Left colon (tissue), 2 donors: ENCODE results near the gene CRTC1. TPM values are rescaled to one million over a fixed set of nuclear protein-coding genes. Genes with fewer than 3 reads are reported as not detected.
"Not testable (repeated sequence)": the region's sequence is repeated elsewhere in the genome, so short reads cannot be mapped to it uniquely, and the experiment has no call there.

ENCODE experiments used
- ATAC-seq: fragments of 200-7000 bp; cut with Tn5 transposase; one replicate; pipeline ENCODE4 v1.9.1; 2020; ENCODE audit warnings: mild to moderate bottlenecking, moderate library complexity
- DNase-seq, 2 donors: peaks; one replicate each; pipeline ENCODE4 v3.0.0-alpha.2; 2020
- intact Hi-C, 2 donors: fragments of 100-400 bp; cut with DNase I in 1 of 2; cut with micrococcal nuclease in 1 of 2; formaldehyde crosslinking; loops; one replicate each; pipeline versions ENCODE4 v1.11.2 to v1.14.0; 2022; cut with DNase I, micrococcal nuclease
- total RNA-seq, 2 donors: library from RNA; stranded (reverse); fragmentation: NEBNext Ultra II Directional; extraction: Animal tissue kit (Norgen Biotek cat#: 25700); gene quantifications; one replicate each; pipeline ENCODE4 v1.2.1, GENCODE V29; 2021
- donor health status: DM: no; HTN: no; CAD: no.
- donor health status: DM: yes; HTN: yes; CAD: no.

The CRTC1 gene
- total RNA-seq, 2 donors from 2014 or later = 10.2 TPM

DNA sequence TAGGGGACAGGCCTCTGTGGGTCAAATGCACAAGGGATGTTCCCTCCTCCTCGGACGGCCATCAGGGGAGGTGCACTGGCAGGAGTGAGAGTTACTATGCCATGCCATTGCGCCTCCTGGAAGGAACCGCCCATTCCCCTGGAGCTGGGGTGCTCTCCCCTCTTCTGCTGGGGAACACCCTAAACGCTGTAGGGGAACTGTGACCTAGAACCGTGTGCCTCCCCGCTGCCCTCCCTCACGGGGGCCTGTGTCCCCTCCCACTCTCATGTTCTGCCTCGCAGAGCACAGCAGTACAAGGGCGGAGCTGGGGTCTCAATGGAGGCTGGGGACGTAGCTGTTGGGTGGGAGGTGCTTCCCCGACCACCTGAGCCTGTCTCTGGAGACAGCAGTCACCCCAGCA, 17.2 kb upstream of the CRTC1 start:
- intact Hi-C loops = no loop called here
- ATAC-seq (no peak), DNase-seq (no peak)

DNA sequence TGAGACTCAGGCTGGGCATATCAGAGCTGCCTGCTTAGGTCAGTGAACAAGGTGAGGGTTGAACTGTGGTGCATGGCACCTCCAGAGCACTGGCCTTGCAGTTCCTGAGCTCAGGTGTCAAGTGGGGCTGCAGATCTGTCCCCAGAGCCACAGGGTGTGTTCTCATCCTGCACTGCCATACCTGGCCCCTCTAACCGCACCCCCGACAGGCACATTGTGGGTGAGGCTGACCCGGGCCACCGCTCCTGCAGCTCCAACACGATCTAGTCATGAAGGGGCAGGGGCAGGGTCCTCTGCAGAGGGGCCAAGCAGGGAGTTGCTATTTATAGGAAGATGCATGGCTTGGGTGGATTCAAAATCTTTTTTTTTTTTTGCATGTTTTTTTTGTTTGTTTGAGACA, 16.7 kb upstream of the CRTC1 start:
- ATAC-seq (no peak), DNase-seq (no peak)
- intact Hi-C loops = no loop called here

DNA sequence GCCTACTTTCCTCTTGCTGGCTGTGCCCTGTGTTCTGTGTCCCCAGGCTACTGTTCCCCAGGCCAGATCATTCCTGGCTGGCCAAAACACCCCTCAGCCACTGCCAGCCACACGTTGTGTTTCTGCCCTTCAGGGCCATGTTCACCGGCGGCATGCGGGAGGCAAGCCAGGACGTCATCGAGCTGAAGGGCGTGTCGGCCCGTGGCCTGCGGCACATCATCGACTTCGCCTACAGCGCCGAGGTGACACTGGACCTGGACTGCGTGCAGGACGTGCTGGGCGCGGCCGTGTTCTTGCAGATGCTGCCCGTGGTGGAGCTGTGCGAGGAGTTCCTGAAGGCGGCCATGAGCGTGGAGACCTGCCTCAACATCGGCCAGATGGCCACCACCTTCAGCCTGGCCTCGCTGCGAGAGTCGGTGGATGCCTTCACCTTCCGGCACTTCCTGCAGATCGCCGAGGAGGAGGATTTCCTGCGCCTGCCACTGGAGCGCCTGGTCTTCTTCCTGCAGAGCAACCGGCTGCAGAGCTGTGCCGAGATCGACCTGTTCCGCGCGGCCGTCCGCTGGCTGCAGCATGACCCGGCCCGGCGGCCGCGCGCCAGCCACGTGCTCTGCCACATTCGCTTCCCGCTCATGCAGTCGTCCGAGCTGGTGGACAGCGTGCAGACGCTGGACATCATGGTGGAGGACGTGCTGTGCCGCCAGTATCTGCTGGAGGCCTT, 15.8 kb upstream of the CRTC1 start:
- DNase-seq = no peak
- intact Hi-C loops = no loop called here

DNA sequence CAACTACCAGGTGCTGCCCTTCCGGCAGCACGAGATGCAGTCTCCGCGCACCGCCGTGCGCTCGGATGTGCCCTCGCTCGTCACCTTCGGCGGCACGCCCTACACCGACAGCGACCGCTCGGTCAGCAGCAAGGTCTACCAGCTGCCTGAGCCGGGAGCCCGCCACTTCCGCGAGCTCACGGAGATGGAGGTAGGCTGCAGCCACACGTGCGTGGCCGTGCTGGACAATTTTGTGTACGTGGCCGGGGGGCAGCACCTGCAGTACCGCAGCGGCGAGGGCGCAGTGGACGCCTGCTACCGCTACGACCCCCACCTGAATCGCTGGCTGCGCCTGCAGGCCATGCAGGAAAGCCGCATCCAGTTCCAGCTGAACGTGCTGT, 15.2 kb upstream of the CRTC1 start:
- no peak for ATAC-seq
- intact Hi-C loops = no loop called here
- no peak for DNase-seq

More for the DNA sequence above, 15.8 kb upstream of the CRTC1 start:
- no peak for ATAC-seq

DNA sequence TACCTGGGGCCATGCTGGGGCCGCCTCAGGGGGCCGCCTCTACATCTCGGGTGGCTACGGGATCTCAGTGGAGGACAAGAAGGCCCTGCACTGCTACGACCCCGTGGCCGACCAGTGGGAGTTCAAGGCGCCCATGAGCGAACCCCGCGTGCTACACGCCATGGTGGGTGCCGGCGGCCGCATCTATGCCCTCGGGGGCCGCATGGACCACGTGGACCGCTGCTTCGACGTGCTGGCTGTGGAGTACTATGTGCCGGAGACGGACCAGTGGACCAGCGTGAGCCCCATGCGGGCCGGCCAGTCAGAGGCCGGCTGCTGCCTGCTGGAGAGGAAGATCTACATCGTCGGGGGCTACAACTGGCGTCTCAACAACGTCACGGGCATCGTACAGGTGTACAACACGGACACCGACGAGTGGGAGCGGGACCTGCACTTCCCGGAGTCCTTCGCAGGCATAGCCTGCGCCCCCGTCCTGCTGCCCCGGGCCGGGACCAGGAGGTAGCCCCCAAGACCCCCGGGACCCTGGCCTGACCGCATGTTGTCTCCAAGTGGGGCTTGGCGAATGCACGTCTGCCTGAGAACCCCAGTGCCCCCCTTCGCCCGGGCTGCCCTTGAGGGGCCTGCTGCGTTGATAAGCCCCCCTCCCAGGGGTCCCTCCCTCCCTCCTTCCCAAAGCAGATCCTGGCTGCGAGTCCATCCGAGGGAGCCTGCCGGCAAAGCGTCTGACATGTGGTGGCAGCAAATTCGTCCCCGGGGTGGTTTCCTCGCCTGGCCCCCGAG, 14.5 kb upstream of the CRTC1 start:
- ATAC-seq = no peak
- intact Hi-C loops = no loop called here
- no peak for DNase-seq

DNA sequence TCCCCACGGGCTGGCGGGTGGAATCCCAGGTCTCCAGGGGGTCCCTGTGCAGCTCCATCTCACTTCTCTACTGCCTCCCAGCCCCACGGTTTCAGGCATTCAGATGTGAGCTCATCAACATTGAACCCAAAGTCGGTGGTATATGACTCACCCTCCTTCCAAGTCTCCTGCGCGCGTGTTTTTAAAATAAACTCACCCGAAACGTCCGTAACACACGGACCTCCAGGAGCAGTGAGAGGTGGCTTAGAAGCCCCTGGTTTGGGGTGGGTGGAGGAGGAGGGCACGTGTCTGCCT, 14.0 kb upstream of the CRTC1 start:
- intact Hi-C loops = no loop called here
- DNase-seq = no peak

DNA sequence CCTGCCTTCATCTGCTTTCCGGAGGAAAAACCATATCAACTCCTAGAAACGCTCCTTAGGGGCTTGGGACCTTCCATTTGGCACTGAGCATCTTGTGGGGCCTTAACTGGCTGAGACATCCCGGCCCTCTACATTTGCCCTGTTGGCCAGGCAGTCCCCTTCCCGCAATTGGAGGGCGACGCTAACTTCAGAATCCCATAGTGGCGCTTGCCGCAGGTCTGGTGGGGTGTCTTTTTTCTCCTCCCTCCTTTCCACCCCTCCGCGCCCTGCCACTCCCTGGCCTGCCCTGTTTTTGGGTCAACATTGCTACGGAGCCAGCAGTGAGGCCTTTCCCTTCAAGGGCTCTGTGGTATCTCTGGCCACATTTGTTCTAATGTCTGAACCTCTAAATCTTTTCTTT, 13.6 kb upstream of the CRTC1 start:
- intact Hi-C loops = no loop called here
- DNase-seq = no peak
- ATAC-seq = no peak

More for the DNA sequence above, 14.0 kb upstream of the CRTC1 start:
- ATAC-seq = no peak

DNA sequence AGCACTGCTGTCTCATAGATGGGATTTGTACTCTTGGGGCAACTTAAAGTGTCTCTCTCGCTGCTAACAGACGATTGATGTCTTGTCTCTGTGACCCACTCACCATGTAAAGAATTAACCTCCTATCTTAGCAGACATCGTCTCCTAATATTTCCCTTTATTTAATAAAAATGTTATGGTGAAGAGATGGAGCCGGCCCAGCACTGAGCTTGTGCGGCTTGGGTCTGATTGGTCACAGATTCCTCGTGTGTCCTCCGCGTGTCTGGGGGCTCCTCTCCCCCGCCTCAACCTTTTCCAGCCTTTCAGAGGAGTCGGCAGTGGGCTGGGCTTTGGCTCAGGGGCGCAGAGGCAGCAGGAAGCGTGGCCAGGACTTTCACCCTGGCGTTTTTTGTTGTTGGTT, 13.2 kb upstream of the CRTC1 start:
- no peak for ATAC-seq

DNA sequence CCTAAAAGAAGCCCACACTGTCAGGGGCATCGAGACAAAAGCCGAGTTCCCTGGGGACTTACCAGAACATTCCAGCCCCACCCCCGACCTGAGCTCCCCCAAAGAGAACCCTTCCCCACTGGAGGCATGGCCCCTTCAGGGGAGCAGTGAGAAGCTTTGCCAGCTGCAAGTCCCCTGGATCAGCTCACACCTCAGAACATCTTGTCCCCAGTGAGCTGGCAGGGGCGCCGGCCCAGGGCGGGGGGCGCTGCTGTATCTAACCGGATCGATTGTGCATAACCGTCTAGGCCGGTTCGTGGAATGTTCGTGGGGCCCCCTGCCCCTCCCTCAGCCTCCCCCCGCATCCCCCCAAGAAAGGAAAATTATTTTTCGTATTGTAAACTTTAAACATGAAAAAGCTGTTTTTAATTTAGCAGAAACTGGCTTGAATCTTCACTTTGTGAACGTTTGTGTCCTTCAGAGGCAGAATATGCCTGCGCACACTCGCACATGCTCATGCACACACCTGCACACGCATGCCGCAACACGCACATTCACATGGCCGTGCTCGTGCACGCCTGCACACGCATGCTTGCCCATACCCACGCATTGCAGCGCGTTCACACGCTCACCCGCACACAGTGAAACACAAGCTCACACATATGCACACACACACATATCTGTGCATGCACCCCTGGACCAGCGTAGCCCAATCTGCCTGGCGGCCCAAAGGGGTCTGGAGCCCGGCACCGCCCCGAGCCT, 12.0 kb upstream of the CRTC1 start:
- intact Hi-C loops = no loop called here
- ATAC-seq (no peak), DNase-seq (no peak)

More for the DNA sequence above, 13.2 kb upstream of the CRTC1 start:
- intact Hi-C loops = no loop called here
- no peak for DNase-seq

DNA sequence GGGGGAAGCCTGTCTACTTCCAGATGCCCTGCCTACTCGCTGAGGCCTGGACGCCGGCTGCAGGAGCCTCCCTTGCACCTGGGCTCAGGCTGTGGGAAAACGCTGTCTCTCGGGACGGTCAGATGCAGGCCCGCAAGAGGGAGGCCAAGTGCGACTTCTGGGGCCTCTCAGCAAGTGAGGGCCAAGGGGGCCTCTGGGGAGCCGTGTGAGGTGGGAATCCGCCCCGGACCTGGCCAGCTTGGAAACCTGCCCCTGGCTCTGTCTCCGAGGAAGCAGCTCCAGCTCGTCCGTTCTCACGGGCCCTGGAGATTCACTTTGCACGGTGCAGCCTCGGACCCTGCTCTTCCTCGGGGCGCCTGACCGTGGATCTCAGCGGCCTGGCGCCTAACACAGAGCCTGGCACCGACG, 11.4 kb upstream of the CRTC1 start:
- intact Hi-C loops = no loop called here
- ATAC-seq (no peak), DNase-seq (no peak)

DNA sequence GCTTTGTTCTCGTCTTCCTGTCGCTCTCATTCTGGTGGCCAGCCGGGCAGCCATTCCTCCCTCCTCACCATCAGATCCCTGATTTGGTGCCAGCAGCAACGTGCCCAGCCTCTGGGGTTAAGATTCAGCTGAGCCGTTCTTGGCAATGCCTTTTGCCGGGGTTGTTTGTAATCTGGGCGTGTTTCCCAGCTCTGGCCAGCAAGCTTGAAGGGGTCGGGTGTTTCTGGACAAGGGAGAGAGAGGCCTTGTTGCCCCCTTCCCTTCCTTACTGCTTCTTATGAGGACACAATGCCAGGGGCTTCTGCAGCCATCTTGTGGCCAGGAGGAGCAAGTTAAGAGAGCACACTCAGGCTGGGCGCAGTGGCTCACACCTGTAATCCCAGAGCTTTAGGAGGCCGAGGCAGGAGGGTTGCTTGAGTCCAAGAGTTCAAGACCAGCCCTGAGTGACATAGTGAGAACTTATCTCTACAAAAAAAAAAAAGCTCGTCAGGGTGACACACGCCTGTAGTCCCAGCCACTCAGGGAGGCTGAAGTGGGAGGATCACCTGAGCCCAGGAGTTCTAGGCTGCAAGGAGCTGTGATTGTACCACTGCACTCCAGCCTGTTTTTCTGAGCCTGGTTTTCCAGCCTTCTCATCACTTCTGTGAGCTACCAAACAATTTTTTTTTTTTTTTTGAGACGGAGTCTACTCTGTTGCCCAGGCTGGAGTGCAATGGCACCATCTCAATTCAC, 10.7 kb upstream of the CRTC1 start:
- intact Hi-C loops = no loop called here
- DNase-seq = no peak

DNA sequence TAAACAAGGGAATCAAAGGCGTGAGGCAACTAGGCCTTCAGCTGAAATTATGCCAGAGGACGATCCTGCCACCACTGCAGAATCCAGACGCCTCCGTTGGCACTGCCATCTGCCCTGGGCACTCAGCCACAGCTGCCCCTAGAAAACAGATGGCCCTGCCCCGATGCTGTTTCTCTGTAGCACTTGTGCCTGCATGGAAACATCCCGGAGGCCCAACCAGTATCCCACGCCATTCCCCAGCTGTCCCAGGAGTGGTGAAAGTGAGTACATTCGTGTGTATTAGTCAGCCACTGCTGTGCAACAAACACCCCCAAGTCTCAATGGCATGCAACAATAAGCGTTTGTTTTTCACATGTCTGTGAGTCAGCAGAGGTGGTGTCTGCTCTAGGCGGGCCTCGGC, 8.9 kb upstream of the CRTC1 start:
- no peak for ATAC-seq
- peak in 1 of 2 donors; percentile 50 for DNase-seq
- intact Hi-C loops = no loop called here

More for the DNA sequence above, 10.7 kb upstream of the CRTC1 start:
- ATAC-seq = peak; percentile 50

DNA sequence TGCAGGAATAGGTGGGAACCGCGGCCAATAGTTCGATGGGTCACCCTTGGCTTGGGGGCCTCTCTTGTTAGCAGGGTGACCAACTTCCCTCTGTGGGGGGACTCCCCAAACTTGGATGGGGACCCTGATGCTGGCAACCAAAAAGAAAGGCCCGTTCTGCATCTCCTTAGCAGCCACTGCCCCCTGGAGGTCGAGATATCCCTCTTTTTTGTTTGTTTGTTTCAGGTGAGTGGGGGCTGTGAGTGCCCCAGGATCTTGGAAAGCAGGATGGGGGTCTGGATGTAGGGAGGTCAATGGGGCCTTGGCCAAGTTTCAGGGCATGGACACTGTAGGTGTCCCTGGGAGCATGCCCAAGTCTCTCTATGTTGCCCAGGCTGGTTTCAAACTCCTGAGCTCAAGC, 7.7 kb upstream of the CRTC1 start:
- no peak for ATAC-seq
- intact Hi-C loops = no loop called here
- no peak for DNase-seq

DNA sequence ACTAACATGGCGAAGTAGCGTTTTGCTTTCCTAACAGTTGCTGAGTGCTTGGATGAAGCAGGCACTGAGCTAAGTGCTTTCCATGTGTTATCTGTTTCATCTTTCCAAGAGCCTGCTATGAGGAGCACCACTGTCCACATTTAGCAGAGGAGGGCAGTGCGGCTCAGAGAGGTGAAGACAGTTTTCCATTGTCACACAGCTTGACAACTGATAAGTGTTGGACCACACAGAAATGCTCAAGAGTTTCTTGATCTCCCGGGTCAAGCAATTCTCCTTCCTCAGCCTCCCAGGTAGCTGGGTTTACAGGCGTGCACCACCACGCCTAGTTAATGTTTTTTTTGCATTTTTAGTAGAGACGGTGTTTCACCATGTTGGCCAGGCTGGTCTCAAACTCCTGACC, 6.8 kb upstream of the CRTC1 start:
- intact Hi-C loops = no loop called here
- DNase-seq (no peak), ATAC-seq (no peak)

DNA sequence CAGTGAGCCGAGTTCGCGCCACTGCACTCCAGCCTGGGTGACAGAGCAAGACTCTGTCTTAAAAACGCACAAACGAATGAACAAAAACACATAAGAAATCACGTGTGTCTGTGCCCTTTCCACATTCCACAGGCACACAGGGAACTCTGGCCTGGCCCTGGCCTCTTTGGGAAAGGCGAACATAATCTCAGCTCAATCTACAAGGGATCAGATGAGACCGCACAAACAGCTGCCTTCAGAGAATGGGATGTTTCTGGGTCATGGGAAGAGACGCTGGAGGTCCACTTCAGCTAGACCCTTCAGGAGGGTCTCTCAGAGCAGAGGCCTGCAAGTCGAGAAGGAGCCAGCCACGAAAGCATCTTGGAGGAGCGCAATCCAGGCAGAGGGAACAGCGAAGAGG, 6.3 kb upstream of the CRTC1 start:
- intact Hi-C loops = no loop called here
- no peak for DNase-seq
- ATAC-seq = no peak

DNA sequence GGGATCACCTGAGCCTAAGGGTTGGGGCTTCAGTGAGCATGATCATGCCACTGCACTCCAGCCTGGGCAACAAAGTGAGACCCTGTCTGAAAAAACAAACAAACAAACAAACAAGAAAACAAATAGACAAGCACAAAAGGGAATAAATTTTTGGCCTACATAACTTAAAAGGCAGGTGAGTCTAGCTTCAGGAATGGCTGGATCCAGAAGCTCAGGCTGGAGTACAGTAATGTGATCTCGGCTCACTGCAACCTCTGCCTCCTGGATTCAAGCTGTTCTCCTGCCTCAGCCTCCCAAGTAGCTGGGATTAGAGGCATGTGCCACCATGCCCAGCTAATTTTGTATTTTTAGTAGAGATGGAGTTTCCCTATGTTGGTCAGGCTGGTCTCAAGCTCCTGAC, 3.3 kb upstream of the CRTC1 start:
- DNase-seq, intact Hi-C loops, ATAC-seq: not testable (repeated sequence)

DNA sequence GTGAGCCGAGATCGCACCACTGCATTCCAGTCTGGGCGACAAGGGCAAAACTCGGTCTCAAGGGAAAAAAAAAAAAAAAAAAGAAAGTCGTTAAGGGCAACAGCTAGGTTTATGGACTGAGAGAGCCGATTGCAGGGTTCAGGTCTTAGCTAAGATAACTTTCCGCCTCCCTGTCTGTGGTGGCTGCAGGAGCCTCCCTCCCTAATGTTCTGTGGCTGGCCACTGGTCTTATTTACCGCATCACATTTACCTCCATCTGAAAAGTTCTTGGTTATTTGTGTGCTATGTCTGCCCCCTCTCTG, 722 bp upstream of the CRTC1 start:
- intact Hi-C loops = no loop called here
- DNase-seq = no peak
- no peak for ATAC-seq

DNA sequence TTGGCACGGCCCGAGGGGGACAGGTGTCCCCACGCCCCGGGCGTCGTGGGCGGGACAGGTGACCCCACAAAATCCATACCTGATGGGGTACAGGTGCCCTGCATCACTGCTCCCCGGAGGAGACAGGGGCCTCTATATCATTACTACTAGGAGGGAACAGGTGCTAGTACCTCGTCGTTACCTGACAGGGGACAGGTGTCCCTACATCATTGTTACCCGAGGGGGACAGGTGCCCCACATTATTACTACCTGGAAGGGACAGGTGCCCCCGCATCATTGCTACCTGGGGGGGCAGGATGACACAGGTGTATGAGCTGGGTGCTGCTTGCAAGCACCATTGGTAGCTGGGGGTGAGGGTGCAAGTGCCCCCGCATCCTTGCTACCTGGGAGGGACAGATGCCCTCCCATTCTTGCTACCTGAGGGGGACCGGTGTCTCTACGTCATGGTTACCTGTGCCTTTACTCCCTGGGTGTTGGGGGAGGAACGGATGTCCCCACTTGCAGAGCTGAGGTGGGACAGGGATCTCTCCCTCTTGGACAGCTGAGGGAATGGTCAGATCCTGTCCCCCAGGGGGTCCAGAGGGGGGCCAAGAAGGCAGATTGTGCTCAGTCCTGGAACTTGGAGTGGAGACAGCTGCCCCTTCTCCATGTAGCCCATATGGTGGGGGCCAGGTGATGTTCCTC, 620 bp downstream of the CRTC1 start:
- DNase-seq (peak in 1 of 2 donors; percentile 38), ATAC-seq (peak; percentile 13)
- intact Hi-C loops = no loop called here

DNA sequence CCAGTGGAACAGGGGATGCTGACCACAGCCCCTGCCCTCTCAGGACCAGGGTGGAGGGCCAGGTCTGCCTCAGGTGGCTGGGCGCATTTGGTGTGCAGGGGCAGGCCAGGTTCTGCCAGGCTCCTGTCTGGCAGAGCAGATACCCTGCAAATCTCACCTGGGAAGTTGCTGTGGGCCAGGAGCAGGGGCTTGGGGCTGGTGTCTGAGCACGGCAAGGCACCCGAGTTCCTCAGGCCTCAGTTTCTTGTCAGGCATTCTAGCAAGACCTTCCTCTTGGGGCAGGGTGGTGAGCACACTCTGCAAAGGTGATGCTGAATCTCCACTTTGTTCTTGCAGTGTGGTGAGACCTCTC, 1.1 kb downstream of the CRTC1 start:
- no peak for ATAC-seq
- intact Hi-C loops = no loop called here
- DNase-seq = no peak
